Spleen (tissue), 11 donors: ENCODE measurements around the gene CHAD. TPM values are rescaled to one million over a fixed set of nuclear protein-coding genes. Genes with fewer than 3 reads are reported as not detected.

ENCODE experiments used
- DNase-seq: peaks from one replicate; pipeline ENCODE4 v3.0.0-alpha.2; 2020
- H3K27ac ChIP-seq, 8 donors: fragments of 200-600 bp; sonication (generic) in 7 of 8; 1 replicate in 4 of 8; 2 replicates in 4 of 8; pipeline versions ENCODE4 v1.5.0 to v1.8.0; 2016 to 2021; ENCODE audit warnings: inconsistent platforms in 4 of 8, mild to moderate bottlenecking in 4 of 8, moderate library complexity in 1 of 8
- H3K27me3 ChIP-seq, 7 donors: fragments of 200-600 bp; sonication (generic) in 6 of 7; replicated peaks in 1 of 7; 1 replicate in 4 of 7; 2 replicates in 3 of 7; pipeline versions ENCODE4 v1.5.0 to v1.8.0; 2016 to 2021; ENCODE audit warnings: inconsistent platforms in 3 of 7, mild to moderate bottlenecking in 1 of 7
- H3K36me3 ChIP-seq, 6 donors: fragments of 200-600 bp; sonication (generic) in 5 of 6; 1 replicate in 4 of 6; 2 replicates in 2 of 6; pipeline versions ENCODE4 v1.5.0 to v1.8.0; 2016 to 2021; ENCODE audit warnings: inconsistent platforms in 2 of 6
- H3K4me1 ChIP-seq, 6 donors: fragments of 200-600 bp; sonication (generic) in 5 of 6; 1 replicate in 3 of 6; 2 replicates in 3 of 6; pipeline versions ENCODE4 v1.5.0 to v1.8.0; 2016 to 2021; ENCODE audit warnings: inconsistent platforms in 3 of 6
- H3K4me3 ChIP-seq, 8 donors: fragments of 200-600 bp; sonication (generic) in 7 of 8; 1 replicate in 4 of 8; 2 replicates in 4 of 8; pipeline versions ENCODE4 v1.5.0 to v1.8.0; 2016 to 2021; ENCODE audit warnings: inconsistent platforms in 4 of 8, mild to moderate bottlenecking in 4 of 8, moderate library complexity in 2 of 8
- H3K9me3 ChIP-seq, 8 donors: fragments of 200-600 bp; sonication (generic) in 7 of 8; 1 replicate in 4 of 8; 2 replicates in 4 of 8; pipeline versions ENCODE4 v1.5.0 to v1.8.0; 2016 to 2021; ENCODE audit warnings: inconsistent platforms in 4 of 8
- CTCF ChIP-seq, 11 experiments: fragments of 200-600 bp in 7 of 11; fragments of 450-650 bp in 4 of 11; sonication (generic) in 4 of 11; IDR thresholded peaks in 8 of 11; conservative IDR thresholded peaks in 3 of 11; 1 replicate in 7 of 11; 2 replicates in 4 of 11; pipeline versions ENCODE4 v1.4.0 to v1.8.0; 2016 to 2021; ENCODE audit warnings: antibody characterized with exemption in 11 of 11, inconsistent platforms in 4 of 11, mild to moderate bottlenecking in 1 of 11
- POLR2A ChIP-seq, 3 donors: fragments of 450-650 bp; IDR thresholded peaks; one replicate each; pipeline ENCODE4 v1.5.1; 2017; ENCODE audit warnings: antibody characterized with exemption in 3 of 3, mild to moderate bottlenecking in 1 of 3
- POLR2AphosphoS5 ChIP-seq, 3 donors: sonication (generic); formaldehyde crosslinking; IDR thresholded peaks; one replicate each; pipeline ENCODE4 v1.5.1; 2017; ENCODE audit warnings: antibody characterized with exemption in 3 of 3
- WGBS, 5 donors: extraction: QIAGEN DNeasy Blood & Tissue Kit in 3 of 5; methylation state at CpG; one replicate each; pipeline versions ENCODE4 v1.1.5 to v1.1.7; 2013 to 2018; 5-methylcytosine and 5-hydroxymethylcytosine counted together
- intact Hi-C: fragments of 100-400 bp; cut with DNase I; formaldehyde crosslinking; loops from one replicate; pipeline ENCODE4 v1.15.0; 2023; ENCODE audit warnings: low total_unique reads
- polyA plus RNA-seq, 3 donors: library from polyadenylated mRNA; stranded (reverse); fragments of 200-250 nt; gene quantifications; one replicate each; pipeline ENCODE4 v1.2.1, GENCODE V29; 2013
- total RNA-seq, 7 donors: library from RNA; depleted of rRNA in 3 of 7; stranded (reverse); fragments of >200 nt in 3 of 7; fragmentation: NEBNext Ultra II Directional in 4 of 7; extraction: Animal tissue kit (Norgen Biotek cat#: 25700) in 4 of 7; gene quantifications; one replicate each; pipeline versions ENCODE4 v1.1.0 to v1.2.1, GENCODE V29; 2016 to 2021
- donor health status: healthy with polysubstance abuse.
- donor health status: DM: no; HTN: no; CAD: no; lungs with moderate emphysema.
- donor health status: DM: no; HTN: no; CAD: no.
- donor health status: Bipolar disorder and iron deficiency.
- donor health status: healthy.
- donor health status: DM: no; HTN: no; CAD: no.
- donor health status: DM: yes; HTN: yes; CAD: no.

CHAD gene
- total and polyA plus RNA-seq, 10 donors, result 0.39 TPM; not detected in 9

- DNase-seq, result no peak
- H3K4me3 ChIP-seq, result no peak overlapping the region
- no peaks in the 10 kb centered on the region for H3K9me3 ChIP-seq
- peaks cover 0 to 22% (median 0%) of the 10 kb centered on the region in 6 donors for H3K36me3 ChIP-seq
- intact Hi-C loops, result no loop called here
- H3K27ac ChIP-seq, result no peak overlapping the region
- H3K4me1 ChIP-seq, result peaks cover 0 to 19% (median 7%) of the 10 kb centered on the region in 6 donors
- H3K27me3 ChIP-seq, result no peaks in the 10 kb centered on the region
- TF ChIP-seq CTCF (IDR thresholded peaks at IDR 0.05 in 8 of 11, conservative IDR thresholded peaks at IDR 0.05 in 3 of 11), result no peak
- no peak for TF ChIP-seq POLR2A (IDR thresholded peaks at IDR 0.05)
- TF ChIP-seq POLR2AphosphoS5 (IDR thresholded peaks at IDR 0.05), result no peak
- 68 to 89% (median 78%) methylated on average over 2 of the region's 2 CpGs for WGBS, 5 donors
Observed at GRCh38 chr17:50448643-50449042, 20.0 kb downstream of the CHAD start.

- no peaks in the 10 kb centered on the region for H3K27me3 ChIP-seq
- DNase-seq, result no peak
- H3K36me3 ChIP-seq, result peaks cover 0 to 22% (median 0%) of the 10 kb centered on the region in 6 donors
- H3K27ac ChIP-seq, result no peak overlapping the region
- H3K9me3 ChIP-seq, result no peaks in the 10 kb centered on the region
- no peak overlapping the region for H3K4me3 ChIP-seq
- TF ChIP-seq POLR2AphosphoS5 (IDR thresholded peaks at IDR 0.05), result no peak
- TF ChIP-seq CTCF (IDR thresholded peaks at IDR 0.05 in 8 of 11, conservative IDR thresholded peaks at IDR 0.05 in 3 of 11), result no peak
- TF ChIP-seq POLR2A (IDR thresholded peaks at IDR 0.05), result no peak
- H3K4me1 ChIP-seq, result peaks cover 0 to 21% (median 7%) of the 10 kb centered on the region in 6 donors
- intact Hi-C loops, result no loop called here
- WGBS, 5 donors, result 90 to 96% (median 93%) methylated on average over 7 of the region's 7 CpGs
Observed at GRCh38 chr17:50447870-50448595, 20.6 kb downstream of the CHAD start.

- H3K27ac ChIP-seq, result no peak overlapping the region
Observed at GRCh38 chr17:50445730-50446325, 22.9 kb downstream of the CHAD start.

More at GRCh38 chr17:50445730-50446325, 22.9 kb downstream of the CHAD start:
- Histone ChIP-seq H3K4me3 (no peak overlapping the region), H3K9me3 (no peaks in the 10 kb centered on the region), H3K4me1 (peaks cover 0 to 8% (median 0%) of the 10 kb centered on the region in 6 donors), H3K36me3 (peaks cover 0 to 22% (median 0%) of the 10 kb centered on the region in 6 donors), H3K27me3 (no peaks in the 10 kb centered on the region)
- intact Hi-C loops, result no loop called here
- 57 to 82% (median 58%) methylated on average over 1 of the region's 1 CpG for WGBS, 5 donors
- no peak for DNase-seq
- TF ChIP-seq POLR2AphosphoS5 (IDR thresholded peaks at IDR 0.05), result no peak
- TF ChIP-seq POLR2A (IDR thresholded peaks at IDR 0.05), result no peak
- TF ChIP-seq CTCF (IDR thresholded peaks at IDR 0.05 in 8 of 11, conservative IDR thresholded peaks at IDR 0.05 in 3 of 11), result no peak
